Pancreas (tissue), 10 donors: ENCODE results near the gene GGT1. TPM values are rescaled to one million over a fixed set of nuclear protein-coding genes. Genes with fewer than 3 reads are reported as not detected.

ENCODE experiments used
- ATAC-seq, 4 donors: fragments of 200-7000 bp; cut with Tn5 transposase; one replicate each; pipeline versions ENCODE4 v1.8.0 to v1.9.1; 2020; ENCODE audit warnings: mild to moderate bottlenecking in 4 of 4, moderate library complexity in 4 of 4
- DNase-seq, 6 donors: peaks; one replicate each; pipeline ENCODE4 v3.0.0-alpha.2; 2020
- FAIRE-seq: peaks from 2 replicates; lab custom pipeline; 2012; peaks lifted over from hg19 to GRCh38; lab: Jason Lieb, UNC
- H3K27ac ChIP-seq, 4 donors: fragments of 200-600 bp; sonication (generic); 1 replicate in 3 of 4; 2 replicates in 1 of 4; pipeline versions ENCODE4 v1.5.0 to v1.8.0; 2020
- H3K27me3 ChIP-seq, 4 donors: fragments of 200-600 bp; one replicate each; pipeline ENCODE4 v1.8.0; 2021
- H3K36me3 ChIP-seq, 3 donors: fragments of 200-600 bp; sonication (generic) in 1 of 3; one replicate each; pipeline versions ENCODE4 v1.5.0 to v1.8.0; 2020 to 2021
- H3K4me1 ChIP-seq, 3 donors: fragments of 200-600 bp; one replicate each; pipeline ENCODE4 v1.8.0; 2021
- H3K4me3 ChIP-seq, 4 donors: fragments of 200-600 bp; sonication (generic) in 2 of 4; one replicate each; pipeline versions ENCODE4 v1.5.0 to v1.8.0; 2020 to 2021
- H3K9me3 ChIP-seq, 4 donors: fragments of 200-600 bp; one replicate each; pipeline ENCODE4 v1.8.0; 2021
- WGBS, 2 donors: extraction: QIAGEN DNeasy Blood & Tissue Kit; methylation state at CpG; one replicate each; pipeline ENCODE4 v1.1.7; 2013; 5-methylcytosine and 5-hydroxymethylcytosine counted together
- intact Hi-C, 3 donors: fragments of 100-400 bp; cut with DNase I; formaldehyde crosslinking; loops; one replicate each; pipeline versions ENCODE4 v1.11.1 to v1.14.2; 2022
- polyA plus RNA-seq, 2 donors: library from polyadenylated mRNA; stranded (reverse); fragments of 200-250 nt; gene quantifications; one replicate each; pipeline ENCODE4 v1.2.3, GENCODE V29; 2013
- total RNA-seq, 6 donors: library from RNA; stranded (reverse); fragmentation: NEBNext Ultra II Directional in 4 of 6; extraction: Animal tissue kit (Norgen Biotek cat#: 25700) in 4 of 6; gene quantifications; one replicate each; pipeline versions ENCODE4 v1.2.1 to v1.2.4, GENCODE V29; 2021 to 2023
- TF ChIP-seq, protein P1 (sequence below), 4 donors: fragments of 200-600 bp; sonication (generic) in 3 of 4; IDR thresholded peaks; one replicate each; pipeline versions ENCODE4 v1.5.0 to v1.8.0; 2021; ENCODE audit warnings: antibody characterized with exemption in 4 of 4
- donor health status: healthy with polysubstance abuse.
- donor health status: DM: no; HTN: no; CAD: no; lungs with moderate emphysema.
- donor health status: DM: no; HTN: no; CAD: no.
- donor health status: control.
- donor health status: control.
- donor health status: Bipolar disorder and iron deficiency.
- donor health status: DM: yes; HTN: yes; CAD: no.
- donor health status: DM: no; HTN: no; CAD: no.
- donor health status: DM: no; HTN: no; CAD: no.
- donor health status: DM: yes; HTN: yes; CAD: no.

Gene GGT1
- total and polyA plus RNA-seq, 8 donors: 23.5 to 195 (median 52.4) TPM

- intact Hi-C loops: no loop called here
- TF ChIP-seq, protein P1, sequence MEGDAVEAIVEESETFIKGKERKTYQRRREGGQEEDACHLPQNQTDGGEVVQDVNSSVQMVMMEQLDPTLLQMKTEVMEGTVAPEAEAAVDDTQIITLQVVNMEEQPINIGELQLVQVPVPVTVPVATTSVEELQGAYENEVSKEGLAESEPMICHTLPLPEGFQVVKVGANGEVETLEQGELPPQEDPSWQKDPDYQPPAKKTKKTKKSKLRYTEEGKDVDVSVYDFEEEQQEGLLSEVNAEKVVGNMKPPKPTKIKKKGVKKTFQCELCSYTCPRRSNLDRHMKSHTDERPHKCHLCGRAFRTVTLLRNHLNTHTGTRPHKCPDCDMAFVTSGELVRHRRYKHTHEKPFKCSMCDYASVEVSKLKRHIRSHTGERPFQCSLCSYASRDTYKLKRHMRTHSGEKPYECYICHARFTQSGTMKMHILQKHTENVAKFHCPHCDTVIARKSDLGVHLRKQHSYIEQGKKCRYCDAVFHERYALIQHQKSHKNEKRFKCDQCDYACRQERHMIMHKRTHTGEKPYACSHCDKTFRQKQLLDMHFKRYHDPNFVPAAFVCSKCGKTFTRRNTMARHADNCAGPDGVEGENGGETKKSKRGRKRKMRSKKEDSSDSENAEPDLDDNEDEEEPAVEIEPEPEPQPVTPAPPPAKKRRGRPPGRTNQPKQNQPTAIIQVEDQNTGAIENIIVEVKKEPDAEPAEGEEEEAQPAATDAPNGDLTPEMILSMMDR (IDR thresholded peaks at IDR 0.05): no peak
- 86 to 93% methylated on average over 2 of the region's 2 CpGs for WGBS, 2 donors
- FAIRE-seq (no peak), ATAC-seq (peak in 1 of 4 donors; percentile 23), DNase-seq (no peak)
- H3K36me3 ChIP-seq: peaks cover 0 to 5% (median 0%) of the 10 kb centered on the region in 3 donors
- H3K9me3 ChIP-seq: no peaks in the 10 kb centered on the region
- peaks cover 0 to 19% (median 8%) of the 10 kb centered on the region in 3 donors for H3K4me1 ChIP-seq
- H3K4me3 ChIP-seq: no peak overlapping the region
- H3K27me3 ChIP-seq: no peaks in the 10 kb centered on the region
- no peak overlapping the region for H3K27ac ChIP-seq
These were observed 22.7 kb upstream of the GGT1 start for GRCh38 chr22:24580276-24580675.

DNA sequence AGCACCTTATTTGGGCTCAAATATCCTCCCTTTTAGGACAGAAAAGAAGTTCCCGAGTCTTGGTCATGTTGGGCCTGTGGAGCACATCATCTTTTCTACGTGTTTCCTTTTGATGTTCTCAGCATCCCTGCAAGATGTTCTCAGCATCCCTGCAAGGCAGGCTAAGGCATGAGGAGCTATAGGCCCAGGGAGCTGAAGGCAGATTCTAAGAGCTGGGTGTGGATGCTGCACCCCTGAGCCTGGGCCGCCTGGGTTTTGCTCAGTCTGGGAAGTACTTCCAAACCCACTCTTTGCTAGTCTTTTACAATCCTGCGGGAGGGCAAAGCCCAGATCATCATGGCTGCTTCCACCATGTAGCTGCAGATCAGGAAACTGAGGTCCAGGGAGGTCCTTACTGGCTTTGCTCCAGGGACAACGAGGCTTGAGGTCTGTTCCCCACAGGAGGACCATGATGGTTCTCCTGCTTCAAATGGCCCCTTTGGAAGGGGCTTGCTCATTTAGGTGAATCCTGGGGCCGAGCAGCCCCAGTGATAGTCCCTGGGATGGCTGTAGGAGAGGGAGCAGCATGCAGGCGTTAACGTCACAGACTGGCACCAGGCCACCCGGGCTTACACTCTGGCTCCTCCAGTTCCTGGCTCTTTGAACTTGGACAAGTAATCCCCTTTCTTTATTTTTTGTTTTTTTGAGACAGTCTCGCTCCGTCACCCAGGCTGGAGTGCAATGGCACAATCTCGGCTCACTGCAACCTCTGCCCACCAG lies 20.8 kb upstream of the GGT1 start:
- TF ChIP-seq, protein P1 (IDR thresholded peaks at IDR 0.05): no peak
- H3K9me3 ChIP-seq: no peaks in the 10 kb centered on the region
- H3K27me3 ChIP-seq: no peaks in the 10 kb centered on the region
- DNase-seq: peak in 1 of 6 donors; percentile 26
- no peak for ATAC-seq
- intact Hi-C loops: no loop called here
- no peak for FAIRE-seq
- H3K4me1 ChIP-seq: peaks cover 0 to 19% (median 8%) of the 10 kb centered on the region in 3 donors
- H3K36me3 ChIP-seq: no peaks in the 10 kb centered on the region
- 84 to 87% methylated on average over 12 of the region's 12 CpGs for WGBS, 2 donors
- H3K4me3 ChIP-seq: no peak overlapping the region
- no peak overlapping the region for H3K27ac ChIP-seq

DNA sequence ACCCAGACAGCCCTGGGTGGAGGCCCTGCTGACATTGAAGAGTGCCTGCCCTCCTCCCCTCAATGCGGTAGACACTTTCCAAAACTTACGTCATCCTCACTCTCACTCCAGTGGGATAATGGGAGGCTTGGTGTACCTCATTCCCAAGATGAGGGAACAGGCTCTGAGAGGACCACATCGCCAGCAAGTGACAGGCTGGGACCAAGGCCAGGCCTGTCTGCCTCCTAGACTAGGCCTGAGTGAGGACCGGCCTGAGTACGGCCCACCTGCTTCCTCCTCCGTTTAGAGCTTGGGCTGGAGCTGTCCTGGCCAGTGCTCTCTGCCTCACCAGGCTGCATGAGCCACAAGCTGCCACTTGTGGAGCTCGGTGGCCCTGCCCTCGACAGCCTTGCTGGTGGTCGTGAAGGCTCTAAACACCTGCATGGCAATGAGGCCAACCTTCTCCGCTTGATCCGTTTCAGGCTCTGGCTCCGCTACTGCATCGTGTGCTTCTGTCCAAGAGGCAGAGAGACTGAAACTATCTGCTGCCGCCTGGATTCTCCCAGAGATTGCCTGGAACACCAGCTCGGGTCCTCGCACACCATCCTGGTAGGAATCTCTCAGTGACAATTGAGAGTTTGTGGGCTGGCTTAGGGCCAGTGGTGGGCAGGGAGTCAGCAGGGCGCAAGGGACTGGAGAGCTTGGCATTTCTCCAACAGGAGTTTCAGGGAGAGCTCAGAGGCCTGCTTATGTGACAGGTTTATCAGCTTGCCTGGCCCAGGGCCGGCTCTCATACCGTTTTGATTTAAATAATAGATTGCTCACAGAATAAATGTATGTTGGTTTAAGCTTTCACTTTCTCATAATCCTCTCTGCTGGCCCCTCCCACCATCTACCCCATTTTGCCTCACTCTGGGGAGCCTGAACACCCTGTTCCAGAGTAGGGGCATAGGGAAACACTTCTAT lies 19.5 kb upstream of the GGT1 start:
- FAIRE-seq: no peak
- Histone ChIP-seq H3K9me3 (no peaks in the 10 kb centered on the region), H3K27me3 (no peaks in the 10 kb centered on the region), H3K4me3 (no peak overlapping the region), H3K36me3 (no peaks in the 10 kb centered on the region), H3K27ac (peak overlapping the region in 3 of 4 donors; percentile 37 to 66 (median 38)), H3K4me1 (peaks cover 0 to 19% (median 8%) of the 10 kb centered on the region in 3 donors)
- TF ChIP-seq, protein P1 (IDR thresholded peaks at IDR 0.05): no peak
- 46 to 50% methylated on average over 19 of the region's 19 CpGs for WGBS, 2 donors
- intact Hi-C loops: no loop called here
- DNase-seq: peak in 3 of 6 donors; percentile 59 to 67 (median 66)
- ATAC-seq: peak; percentile 30 to 46 (median 38)

DNA sequence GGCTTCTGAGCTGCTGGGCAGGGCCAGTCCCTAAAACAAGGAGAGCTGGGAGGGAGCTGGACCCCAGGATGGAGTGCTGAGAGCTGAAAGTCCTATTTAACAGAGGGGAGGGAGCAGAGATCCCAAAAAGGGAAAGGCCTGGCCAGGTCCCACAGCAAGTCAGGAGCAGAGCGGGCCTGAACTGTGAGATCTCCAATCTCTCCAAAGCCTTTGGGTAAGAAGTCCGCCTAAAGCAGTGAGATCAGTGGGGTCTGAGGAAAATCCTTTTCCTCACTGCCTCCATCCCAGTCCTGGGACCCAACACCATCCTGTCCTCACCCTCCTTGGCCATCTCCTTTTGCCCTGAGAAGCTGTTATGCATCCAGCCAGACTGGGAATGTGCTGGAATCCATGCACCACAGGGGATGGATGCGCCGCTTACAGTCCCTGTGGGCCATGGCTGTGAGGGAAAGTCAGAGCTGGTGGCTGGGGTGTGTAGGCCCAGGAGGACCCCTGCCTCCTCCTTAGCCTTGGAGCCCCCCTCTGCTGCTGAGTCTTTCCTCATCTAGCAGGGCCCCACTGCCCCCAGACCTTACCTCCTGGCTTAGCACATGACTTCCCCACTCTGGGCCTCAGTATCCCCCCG lies 18.7 kb upstream of the GGT1 start:
- Histone ChIP-seq H3K36me3 (peaks cover 0 to 1% (median 0%) of the 10 kb centered on the region in 3 donors), H3K27me3 (no peaks in the 10 kb centered on the region), H3K27ac (peak overlapping the region; percentile 33 to 66 (median 36)), H3K4me3 (no peak overlapping the region), H3K4me1 (peaks cover 0 to 13% (median 12%) of the 10 kb centered on the region in 3 donors), H3K9me3 (no peaks in the 10 kb centered on the region)
- intact Hi-C loops: no loop called here
- no peak for DNase-seq
- ATAC-seq: no peak
- FAIRE-seq: no peak
- TF ChIP-seq, protein P1 (IDR thresholded peaks at IDR 0.05): no peak
- WGBS, 2 donors: 87% methylated on average over 5 of the region's 5 CpGs
